Endothelial cell of umbilical vein (primary cell): Measurements from ENCODE around the gene USP49. TPM values are rescaled to one million over a fixed set of nuclear protein-coding genes. Genes with fewer than 3 reads are reported as not detected.
A peak's percentile ranks its signal among the peaks of the same experiment; 100 is the strongest.

Source experiments
- BruUV-seq: library from RNA; stranded (reverse); fragments of 400-500 nt; replicated peaks from 2 replicates; lab custom pipeline; 2021; lab: Mats Ljungman, UMichigan
- CTCF ChIA-PET: fragments of 300-600, 350-600 bp; sonication (Branson Sonifier 250); formaldehyde crosslinking; loops from one replicate; lab custom pipeline; 2021; ENCODE audit warnings: antibody characterized with exemption, inconsistent platforms; lab: Charles Lee
- POLR2A ChIA-PET: fragments of 300-600, 350-600 bp; sonication (Branson Sonifier 250); formaldehyde crosslinking; loops from one replicate; lab custom pipeline; 2021; ENCODE audit warnings: antibody characterized with exemption, inconsistent platforms; lab: Charles Lee
- DNase-seq: peaks from one replicate; pipeline ENCODE4 v3.0.0-alpha.2; 2011; ENCODE audit warnings: low read depth, low spot score
- FAIRE-seq: peaks from 2 replicates; lab custom pipeline; 2011; peaks lifted over from hg19 to GRCh38; lab: Jason Lieb, UNC
- H2AFZ ChIP-seq: 2 replicates; pipeline ENCODE4 v1.6.0; 2012; ENCODE audit warnings: low read depth, low read length, control low read depth, inconsistent platforms
- H3K27ac ChIP-seq: 2 replicates; pipeline ENCODE4 v1.5.1; 2011; ENCODE audit warnings: low read depth, mild to moderate bottlenecking, control low read depth, low read length, moderate library complexity; ENCODE audit not compliant: insufficient read depth
- H3K27me3 ChIP-seq, 2 experiments: 2 replicates each; pipeline versions ENCODE4 v1.6.0 to v1.6.1; 2011; ENCODE audit warnings: low read length in 2 of 2, mixed read lengths in 1 of 2; ENCODE audit not compliant: control insufficient read depth in 2 of 2, insufficient read depth in 2 of 2
- H3K36me3 ChIP-seq, 2 experiments: 2 replicates in 1 of 2; 3 replicates in 1 of 2; pipeline ENCODE4 v1.5.1; 2011; ENCODE audit warnings: low read length in 2 of 2, mild to moderate bottlenecking in 1 of 2, moderate library complexity in 1 of 2; ENCODE audit not compliant: control insufficient read depth in 2 of 2, insufficient read depth in 2 of 2; ENCODE audit errors: extremely low read depth in 1 of 2
- H3K4me1 ChIP-seq: 3 replicates; pipeline ENCODE4 v1.5.1; 2011; ENCODE audit warnings: mild to moderate bottlenecking, low read length; ENCODE audit not compliant: control insufficient read depth, insufficient read depth; ENCODE audit errors: extremely low read depth
- H3K4me2 ChIP-seq: 2 replicates; pipeline ENCODE4 v1.6.1; 2011; ENCODE audit warnings: low read length, control low read depth, mixed read lengths; ENCODE audit not compliant: insufficient read depth
- H3K4me3 ChIP-seq, 3 experiments: fragments of 200-600 bp in 1 of 3; sonication (generic), shearing (Covaris generic) in 1 of 3; replicated peaks in 1 of 3; 2 replicates each; pipeline ENCODE4 v1.5.1; 2011 to 2016; ENCODE audit warnings: control low read depth in 3 of 3, low read length in 3 of 3, mild to moderate bottlenecking in 2 of 3, inconsistent platforms in 1 of 3, low read depth in 1 of 3, moderate library complexity in 1 of 3; ENCODE audit not compliant: insufficient read depth in 1 of 3
- H3K79me2 ChIP-seq: 2 replicates; pipeline ENCODE4 v1.6.0; 2012; ENCODE audit warnings: low read length, inconsistent platforms; ENCODE audit not compliant: control insufficient read depth, insufficient read depth
- H3K9ac ChIP-seq: replicated peaks from 2 replicates; pipeline ENCODE3; 2011; ENCODE audit warnings: low read length, control low read depth; ENCODE audit not compliant: insufficient read depth; ENCODE audit errors: extremely low read depth
- H3K9me1 ChIP-seq: replicated peaks from 3 replicates; pipeline ENCODE4 v1.6.0; 2011; ENCODE audit warnings: mild to moderate bottlenecking, low read length; ENCODE audit not compliant: control insufficient read depth, insufficient read depth; ENCODE audit errors: extremely low read depth
- H3K9me3 ChIP-seq: replicated peaks from 2 replicates; pipeline ENCODE4 v1.5.1; 2012; ENCODE audit warnings: low read length, inconsistent platforms; ENCODE audit not compliant: control insufficient read depth, insufficient read depth
- H4K20me1 ChIP-seq: replicated peaks from 2 replicates; pipeline ENCODE3; 2011; ENCODE audit warnings: mild to moderate bottlenecking, low read length; ENCODE audit not compliant: control insufficient read depth, insufficient read depth; ENCODE audit errors: extremely low read depth
- EZH2 ChIP-seq: IDR thresholded peaks from 2 replicates; pipeline ENCODE4 v1.6.1; 2012; ENCODE audit warnings: borderline replicate concordance, low read depth, mild to moderate bottlenecking, moderate library complexity, low read length, inconsistent platforms; ENCODE audit not compliant: severe bottlenecking
- dilution Hi-C: fragments of 300-500 bp; cut with MboI; formaldehyde crosslinking; loops from one replicate; pipeline ENCODE4 v1.15.0; 2019; ENCODE audit warnings: low sequenced_read_pairs; ENCODE audit not compliant: extremely low pct_ligation_motif_present
- intact Hi-C: fragments of 100-400 bp; cut with micrococcal nuclease; formaldehyde crosslinking; loops from one replicate; pipeline ENCODE4 v1.10.0; 2022
- polyA plus RNA-seq, 4 experiments: library from polyadenylated mRNA; depleted of rRNA in 3 of 4; stranded (reverse) in 3 of 4; unstranded in 1 of 4; fragments of >200 nt; gene quantifications; 2 replicates each; pipeline versions ENCODE4 v1.2.1 to v1.2.3, GENCODE V29; 2011 to 2012; ENCODE audit warnings: missing spikeins in 1 of 4
- total RNA-seq: library from RNA; stranded (reverse); gene quantifications from 2 replicates; pipeline ENCODE4 v1.2.3, GENCODE V29; 2021
- TF ChIP-seq, protein P1 (sequence below), 2 donors: IDR thresholded peaks; 1 replicate in 1 of 2; 2 replicates in 1 of 2; pipeline ENCODE4 v1.5.1; 2011; ENCODE audit warnings: low read length in 2 of 2, mild to moderate bottlenecking in 2 of 2, moderate library complexity in 2 of 2, control low read depth in 1 of 2, inconsistent platforms in 1 of 2, low read depth in 1 of 2; ENCODE audit not compliant: insufficient read depth in 1 of 2; ENCODE audit errors: extremely low read depth in 1 of 2

USP49 gene
- total and polyA plus RNA-seq, 2 donors (not counting 3 experiments of a cell fraction or from before 2014, with no cell fraction given) = 2.4 to 4.1 TPM

DNA sequence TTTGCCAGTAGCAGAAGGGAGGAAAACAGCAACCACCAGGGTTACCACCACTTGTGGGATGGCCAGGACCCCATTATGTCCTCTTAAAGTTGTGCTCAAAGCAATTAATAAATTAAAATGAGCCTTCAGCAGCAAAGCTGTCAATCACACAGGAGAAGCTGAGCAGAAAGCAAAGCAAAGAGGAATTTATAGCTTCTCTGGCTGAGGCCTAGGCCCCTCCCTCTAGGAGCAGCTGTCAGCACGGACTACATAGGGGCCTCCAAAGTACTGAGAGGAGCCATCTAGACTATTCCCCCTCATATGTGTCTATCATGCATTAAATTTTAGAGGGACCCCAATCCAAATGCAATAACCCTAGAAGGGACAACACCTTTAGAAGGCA lies 40.0 kb upstream of the USP49 start:
- Histone ChIP-seq H3K9ac (no peak overlapping the region), H3K9me3 (no peaks in the 10 kb centered on the region), H3K79me2 (peaks cover 33% of the 10 kb centered on the region), H2AFZ (no peak overlapping the region), H3K9me1 (no peaks in the 10 kb centered on the region), H3K4me3 (no peak overlapping the region), H4K20me1 (no peaks in the 10 kb centered on the region), H3K4me2 (no peak overlapping the region), H3K36me3 (peaks cover 39 to 57% of the 10 kb centered on the region in 2 experiments), H3K27ac (no peak overlapping the region), H3K4me1 (peaks cover 23% of the 10 kb centered on the region), H3K27me3 (no peaks in the 10 kb centered on the region)
- DNase-seq = no peak
- BruUV-seq = TSS peak; percentile 23
- TF ChIP-seq EZH2 = no peak
- TF ChIP-seq, protein P1, sequence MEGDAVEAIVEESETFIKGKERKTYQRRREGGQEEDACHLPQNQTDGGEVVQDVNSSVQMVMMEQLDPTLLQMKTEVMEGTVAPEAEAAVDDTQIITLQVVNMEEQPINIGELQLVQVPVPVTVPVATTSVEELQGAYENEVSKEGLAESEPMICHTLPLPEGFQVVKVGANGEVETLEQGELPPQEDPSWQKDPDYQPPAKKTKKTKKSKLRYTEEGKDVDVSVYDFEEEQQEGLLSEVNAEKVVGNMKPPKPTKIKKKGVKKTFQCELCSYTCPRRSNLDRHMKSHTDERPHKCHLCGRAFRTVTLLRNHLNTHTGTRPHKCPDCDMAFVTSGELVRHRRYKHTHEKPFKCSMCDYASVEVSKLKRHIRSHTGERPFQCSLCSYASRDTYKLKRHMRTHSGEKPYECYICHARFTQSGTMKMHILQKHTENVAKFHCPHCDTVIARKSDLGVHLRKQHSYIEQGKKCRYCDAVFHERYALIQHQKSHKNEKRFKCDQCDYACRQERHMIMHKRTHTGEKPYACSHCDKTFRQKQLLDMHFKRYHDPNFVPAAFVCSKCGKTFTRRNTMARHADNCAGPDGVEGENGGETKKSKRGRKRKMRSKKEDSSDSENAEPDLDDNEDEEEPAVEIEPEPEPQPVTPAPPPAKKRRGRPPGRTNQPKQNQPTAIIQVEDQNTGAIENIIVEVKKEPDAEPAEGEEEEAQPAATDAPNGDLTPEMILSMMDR (IDR thresholded peaks at IDR 0.05; ENCODE audit: extremely low read depth in 1 of 2, insufficient read depth in 1 of 2, low read depth in 1 of 2, low read length in 2 of 2) = no peak
- ChIA-PET POLR2A (interaction anchor here (0.6 kb wide), 1 partner anchor 70 kb away, joined by 5 read pairs; no protein-coding TSS in a partner anchor), CTCF (interaction anchor here (0.9 to 8.5 kb wide), 6 partner anchors 13 to 134 kb away, joined by 3 to 149 read pairs (median 22); partner anchors contain the start of genes BYSL and MED20)
- FAIRE-seq = no peak
- dilution Hi-C loops (no loop called here), intact Hi-C loops (no loop called here)
